GM12892 (cell line): ENCODE data around the gene HNRNPD.

Experiments used
- POLR2A ChIP-seq: IDR thresholded peaks from 2 replicates; pipeline ENCODE4 v1.6.1; 2011; ENCODE audit warnings: low read depth, low read length, control low read depth
- POLR2AphosphoS5 ChIP-seq: IDR thresholded peaks from 2 replicates; pipeline ENCODE4 v1.6.1; 2011; ENCODE audit warnings: low read depth, low read length, control low read depth

- no peak for TF ChIP-seq POLR2AphosphoS5
- no peak for TF ChIP-seq POLR2A
Measured at GRCh38 chr4:82380344-82380743, 6.6 kb upstream of the HNRNPD start.
